ENCODE data around the gene AMT.
A peak's percentile ranks its signal among the peaks of the same experiment; 100 is the strongest.
"Not testable (repeated sequence)": the region's sequence is repeated elsewhere in the genome, so short reads cannot be mapped to it uniquely, and the experiment has no call there.

The AMT gene

DNA sequence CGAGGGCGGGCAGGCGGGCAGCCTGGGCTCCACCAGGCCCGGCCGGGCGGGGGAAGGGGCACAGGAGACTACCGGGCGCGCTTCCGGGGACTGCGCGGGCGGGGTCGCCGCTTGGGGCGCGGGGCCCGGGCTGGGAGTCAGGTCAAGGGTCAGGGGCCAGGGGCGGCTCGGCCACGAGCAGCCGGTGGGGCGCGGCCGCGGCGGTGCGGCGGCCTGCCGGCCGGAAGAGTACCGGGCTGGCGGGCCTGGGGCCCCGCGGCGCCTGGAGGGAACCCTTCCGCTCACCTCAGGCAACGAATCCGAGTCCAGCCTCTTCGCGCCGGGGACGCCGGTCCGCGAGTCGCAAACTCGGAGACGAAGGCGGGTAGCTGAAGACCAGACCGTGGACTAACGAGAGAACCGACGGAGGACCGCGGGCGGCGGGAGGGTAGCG is 10.7 kb downstream of the AMT start:
- H3K36me3 Mint-ChIP-seq (ENCODE audit: low read depth) = peaks cover 14% of the 10 kb centered on the region
- H3K27ac Mint-ChIP-seq = peak overlapping the region; percentile 93
- H3K27me3 Mint-ChIP-seq (ENCODE audit: low read depth, poor library complexity) = no peaks in the 10 kb centered on the region
- H3K9me3 Mint-ChIP-seq = no peaks in the 10 kb centered on the region
- peak overlapping the region; percentile 95 for H3K4me3 Mint-ChIP-seq
- DNase-seq = peak; percentile 73
- TF ChIP-seq, protein P1, sequence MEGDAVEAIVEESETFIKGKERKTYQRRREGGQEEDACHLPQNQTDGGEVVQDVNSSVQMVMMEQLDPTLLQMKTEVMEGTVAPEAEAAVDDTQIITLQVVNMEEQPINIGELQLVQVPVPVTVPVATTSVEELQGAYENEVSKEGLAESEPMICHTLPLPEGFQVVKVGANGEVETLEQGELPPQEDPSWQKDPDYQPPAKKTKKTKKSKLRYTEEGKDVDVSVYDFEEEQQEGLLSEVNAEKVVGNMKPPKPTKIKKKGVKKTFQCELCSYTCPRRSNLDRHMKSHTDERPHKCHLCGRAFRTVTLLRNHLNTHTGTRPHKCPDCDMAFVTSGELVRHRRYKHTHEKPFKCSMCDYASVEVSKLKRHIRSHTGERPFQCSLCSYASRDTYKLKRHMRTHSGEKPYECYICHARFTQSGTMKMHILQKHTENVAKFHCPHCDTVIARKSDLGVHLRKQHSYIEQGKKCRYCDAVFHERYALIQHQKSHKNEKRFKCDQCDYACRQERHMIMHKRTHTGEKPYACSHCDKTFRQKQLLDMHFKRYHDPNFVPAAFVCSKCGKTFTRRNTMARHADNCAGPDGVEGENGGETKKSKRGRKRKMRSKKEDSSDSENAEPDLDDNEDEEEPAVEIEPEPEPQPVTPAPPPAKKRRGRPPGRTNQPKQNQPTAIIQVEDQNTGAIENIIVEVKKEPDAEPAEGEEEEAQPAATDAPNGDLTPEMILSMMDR (IDR thresholded peaks at IDR 0.05) = no peak
- H3K4me1 Mint-ChIP-seq = peaks cover 42% of the 10 kb centered on the region

DNA sequence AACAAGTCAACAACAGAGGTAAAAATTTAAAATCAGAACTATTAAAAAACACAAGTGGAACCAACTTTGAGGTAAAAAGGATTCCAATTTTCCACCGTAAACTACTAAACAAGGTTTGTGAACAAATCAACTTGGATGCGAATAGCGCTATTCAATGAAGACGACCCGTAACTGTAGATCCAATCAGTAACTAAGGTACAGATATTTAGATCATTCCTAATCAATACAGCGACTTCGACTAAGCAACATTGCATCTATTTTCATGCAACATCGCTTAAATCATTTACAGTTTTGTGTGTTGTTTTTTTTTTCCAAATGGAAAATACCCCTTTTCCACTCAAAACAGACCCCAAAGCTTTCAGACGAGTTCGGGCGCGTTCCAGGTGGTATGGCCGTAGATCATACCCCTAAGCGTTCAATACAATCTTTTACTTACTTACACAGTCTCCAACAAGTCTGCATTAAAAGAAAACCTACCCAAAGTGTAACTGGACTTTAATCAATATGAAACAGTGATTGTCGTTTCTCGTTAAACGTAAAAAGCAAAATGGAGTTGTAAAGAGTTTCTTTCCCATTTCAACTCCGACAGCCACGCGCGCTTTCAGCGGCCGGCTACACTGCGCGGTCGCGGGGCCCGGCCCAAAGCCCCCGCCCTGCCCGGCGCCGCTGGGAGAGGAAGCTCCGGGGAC is 11.3 kb downstream of the AMT start:
- Mint-ChIP-seq H3K4me1 (peaks cover 40% of the 10 kb centered on the region), H3K9me3 (no peaks in the 10 kb centered on the region), H3K27me3 (ENCODE audit: low read depth, poor library complexity) (no peaks in the 10 kb centered on the region), H3K4me3 (peak overlapping the region; percentile 95), H3K27ac (peak overlapping the region; percentile 96), H3K36me3 (ENCODE audit: low read depth) (peaks cover 12% of the 10 kb centered on the region)
- no peak for DNase-seq
- TF ChIP-seq, protein P1 (IDR thresholded peaks at IDR 0.05) = no peak

DNA sequence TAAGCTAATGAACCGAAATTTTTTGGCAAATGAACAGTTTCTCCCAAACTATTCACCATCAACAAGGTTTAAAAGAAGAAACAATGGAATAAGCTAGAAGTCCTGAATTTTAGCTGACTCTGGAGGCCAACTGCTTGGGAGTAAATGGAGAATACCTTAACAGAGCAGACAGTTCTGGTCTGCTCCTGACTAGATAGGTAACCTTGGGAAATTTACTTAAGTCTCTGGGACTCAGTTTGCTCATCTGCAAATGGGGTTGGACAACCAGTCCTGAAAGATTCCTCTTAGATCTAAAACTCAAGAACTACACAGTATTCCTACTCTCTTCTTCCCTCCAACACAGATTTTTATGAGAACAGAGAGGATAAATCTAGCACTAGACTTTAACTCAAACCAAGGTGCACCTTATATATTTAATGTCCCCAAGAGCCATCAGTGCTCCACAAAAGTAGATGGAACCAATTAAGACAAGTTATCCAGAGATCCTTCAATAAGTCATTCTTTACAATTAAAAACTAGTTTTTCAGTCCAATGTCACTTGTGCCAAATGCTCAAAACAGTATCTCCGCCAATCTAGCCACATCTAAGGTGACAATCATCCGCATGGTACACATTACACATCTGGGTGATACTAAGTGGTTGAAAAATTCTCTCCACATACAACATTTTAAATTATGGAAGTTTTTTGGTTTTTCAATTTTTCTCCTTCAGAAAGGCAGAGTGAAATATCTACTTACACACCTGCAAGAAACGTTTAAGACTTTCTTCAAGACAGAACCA is 12.0 kb downstream of the AMT start:
- Mint-ChIP-seq H3K4me1 (peaks cover 44% of the 10 kb centered on the region), H3K9me3 (no peaks in the 10 kb centered on the region), H3K36me3 (ENCODE audit: low read depth) (peaks cover 15% of the 10 kb centered on the region), H3K27me3 (ENCODE audit: low read depth, poor library complexity) (no peaks in the 10 kb centered on the region), H3K4me3 (peak overlapping the region; percentile 95), H3K27ac (peak overlapping the region; percentile 96)
- TF ChIP-seq, protein P1 (IDR thresholded peaks at IDR 0.05) = no peak
- no peak for DNase-seq

DNA sequence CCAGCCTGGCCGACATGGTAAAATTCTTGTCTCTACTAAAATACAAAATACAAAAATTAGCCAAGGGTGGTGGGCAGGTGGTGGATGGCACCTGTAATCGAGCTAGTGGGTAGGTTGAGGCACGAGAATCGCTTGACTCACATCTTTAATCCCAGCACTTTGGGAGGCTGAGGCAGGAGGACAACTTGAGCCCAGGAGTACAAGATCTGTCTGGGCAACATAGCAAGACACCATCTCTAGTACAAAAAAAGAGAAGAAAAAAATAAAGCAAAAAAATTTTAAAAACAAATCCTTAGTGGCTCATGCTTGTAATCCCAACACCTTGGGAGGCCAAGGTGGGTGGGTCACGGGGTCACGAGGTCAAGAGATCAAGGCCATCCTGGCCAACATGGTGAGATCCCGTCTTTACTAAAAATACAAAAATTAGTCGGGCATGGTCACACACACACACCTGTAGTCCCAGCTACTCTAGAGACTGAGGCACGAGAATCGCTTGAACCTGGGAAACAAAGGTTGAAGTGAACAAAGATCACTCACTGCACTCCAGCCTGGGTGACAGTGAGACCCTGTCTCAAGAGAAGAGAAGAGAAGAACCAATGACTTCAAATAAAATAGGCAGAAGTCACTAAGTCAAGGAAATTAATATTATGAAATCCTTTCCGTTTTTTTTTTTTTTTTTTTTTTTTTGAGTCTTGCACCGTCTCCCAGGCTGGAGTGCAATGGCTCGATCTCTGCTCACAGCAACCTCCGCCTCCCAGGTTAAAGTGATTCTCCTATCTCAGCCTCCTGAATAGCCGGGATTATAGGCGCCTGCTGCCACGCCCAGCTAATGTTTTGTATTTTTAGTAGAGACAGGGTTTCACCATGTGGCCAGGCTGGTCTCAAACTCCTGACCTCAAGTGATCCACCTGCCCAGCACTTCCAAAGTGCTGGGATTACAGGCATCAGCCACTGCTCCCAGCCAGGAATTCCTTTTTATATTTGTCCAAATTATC is 15.4 kb downstream of the AMT start:
- peaks cover 31% of the 10 kb centered on the region for H3K36me3 Mint-ChIP-seq (ENCODE audit: low read depth)
- peak overlapping the region; percentile 95 for H3K27ac Mint-ChIP-seq
- no peak overlapping the region for H3K4me3 Mint-ChIP-seq

DNA sequence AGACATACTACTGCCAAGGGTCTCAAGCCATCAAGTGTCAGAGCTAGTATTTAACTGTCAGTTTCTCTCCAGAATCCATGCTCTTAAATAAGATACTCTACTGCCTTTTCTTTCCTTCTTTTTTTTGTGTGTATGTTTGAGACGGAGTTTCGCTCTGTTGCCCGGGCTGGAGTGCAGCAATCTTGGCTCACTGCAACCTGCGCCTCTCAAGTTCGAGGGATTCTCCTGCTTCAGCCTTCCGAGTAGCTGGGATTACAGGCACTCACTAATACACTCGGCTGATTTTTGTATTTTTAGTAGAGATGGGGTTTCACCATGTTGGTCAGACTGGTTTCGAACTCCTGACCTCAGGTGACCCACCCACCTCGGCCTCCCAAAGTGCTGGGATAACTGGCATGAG is 16.7 kb downstream of the AMT start:
- not testable (repeated sequence) for H3K27me3 Mint-ChIP-seq (ENCODE audit: low read depth, poor library complexity); H3K4me3 Mint-ChIP-seq; DNase-seq; H3K9me3 Mint-ChIP-seq
- Mint-ChIP-seq H3K36me3 (ENCODE audit: low read depth) (peaks cover 41% of the 10 kb centered on the region), H3K27ac (peak overlapping the region; percentile 49), H3K4me1 (peaks cover 25% of the 10 kb centered on the region)

More for the DNA sequence above, 15.4 kb downstream of the AMT start:
- Mint-ChIP-seq H3K27me3 (ENCODE audit: low read depth, poor library complexity) (no peaks in the 10 kb centered on the region), H3K4me1 (peaks cover 31% of the 10 kb centered on the region), H3K9me3 (no peaks in the 10 kb centered on the region)
- TF ChIP-seq, protein P1 (IDR thresholded peaks at IDR 0.05) = no peak
- no peak for DNase-seq

DNA sequence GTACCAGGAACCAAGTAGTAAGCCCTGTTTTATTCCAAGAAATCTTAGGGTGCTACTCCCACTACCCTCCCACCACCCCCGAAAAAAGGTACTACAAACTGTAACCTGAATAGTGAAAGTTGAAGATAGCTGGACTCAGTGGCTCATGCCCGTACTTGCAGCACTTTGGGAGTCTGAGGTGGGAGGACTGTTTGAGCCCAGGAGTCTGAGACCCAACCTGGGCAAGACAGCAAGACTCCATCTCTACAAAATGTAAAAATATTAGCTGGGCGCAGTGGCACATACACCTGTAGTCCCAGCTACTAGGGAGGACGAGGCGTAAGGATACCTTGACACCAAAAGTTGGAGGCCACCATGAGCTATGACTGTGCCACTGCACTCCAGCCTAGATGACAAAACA is 18.4 kb downstream of the AMT start:
- H3K4me3 Mint-ChIP-seq = no peak overlapping the region
- TF ChIP-seq, protein P1 (IDR thresholded peaks at IDR 0.05) = no peak
- DNase-seq = no peak
- H3K36me3 Mint-ChIP-seq (ENCODE audit: low read depth) = peaks cover 54% of the 10 kb centered on the region
- no peaks in the 10 kb centered on the region for H3K9me3 Mint-ChIP-seq
- H3K27me3 Mint-ChIP-seq (ENCODE audit: low read depth, poor library complexity) = no peaks in the 10 kb centered on the region
- peaks cover 16% of the 10 kb centered on the region for H3K4me1 Mint-ChIP-seq
- no peak overlapping the region for H3K27ac Mint-ChIP-seq

All from nephron progenitor cell (in vitro differentiated cells).